ENCODE measurements around the gene SH3BP1. TPM values are rescaled to one million over a fixed set of nuclear protein-coding genes. Genes with fewer than 3 reads are reported as not detected.
A peak's percentile ranks its signal among the peaks of the same experiment; 100 is the strongest.

SH3BP1 gene
- total and polyA plus RNA-seq, 2 of the 13 experiments (the other 11 are each of a cell fraction or from before 2014, with no cell fraction given) = 8.4 to 18.5 TPM

DNA sequence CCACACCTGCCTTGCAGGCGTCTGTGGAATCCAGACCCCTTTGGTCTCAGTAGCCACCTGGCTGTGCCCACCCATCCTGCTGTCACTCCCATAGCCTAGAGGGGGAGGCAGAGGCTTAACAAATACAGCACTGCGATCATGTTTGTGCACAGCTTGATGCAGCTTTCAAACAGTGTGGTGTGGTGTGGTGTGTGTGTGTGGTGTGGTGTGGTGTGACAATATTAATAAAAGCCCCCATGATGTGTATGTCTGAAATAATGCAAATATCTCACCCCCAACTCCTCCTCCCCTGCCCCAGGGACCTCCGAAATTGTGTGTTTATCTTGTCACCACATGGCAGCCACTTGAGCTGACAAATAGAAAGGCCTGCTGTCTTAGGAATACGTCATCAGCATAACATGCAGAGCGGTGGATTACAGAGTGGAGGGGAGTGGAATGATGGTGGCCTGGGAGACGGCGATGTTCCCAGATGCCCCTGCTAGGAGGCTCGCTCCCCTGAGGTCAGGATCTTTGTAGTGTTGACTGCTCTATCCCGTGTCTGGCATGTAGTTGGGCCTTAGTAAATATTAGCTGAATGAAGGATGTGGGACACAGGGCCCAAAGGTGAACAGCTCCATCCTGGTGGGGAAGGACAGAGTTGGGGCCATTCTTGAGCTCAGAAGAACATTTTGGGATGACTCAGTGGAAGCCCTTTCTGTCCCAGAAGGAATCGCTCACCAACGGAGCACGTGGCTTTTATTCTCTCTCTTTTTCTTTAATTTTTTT lies 21.9 kb downstream of the SH3BP1 start (continued):
- TF ChIP-seq MEIS1 (CRISPR knock-in tag; IDR thresholded peaks at IDR 0.05; ENCODE audit: borderline replicate concordance) = no peak
- TF ChIP-seq, protein P1, sequence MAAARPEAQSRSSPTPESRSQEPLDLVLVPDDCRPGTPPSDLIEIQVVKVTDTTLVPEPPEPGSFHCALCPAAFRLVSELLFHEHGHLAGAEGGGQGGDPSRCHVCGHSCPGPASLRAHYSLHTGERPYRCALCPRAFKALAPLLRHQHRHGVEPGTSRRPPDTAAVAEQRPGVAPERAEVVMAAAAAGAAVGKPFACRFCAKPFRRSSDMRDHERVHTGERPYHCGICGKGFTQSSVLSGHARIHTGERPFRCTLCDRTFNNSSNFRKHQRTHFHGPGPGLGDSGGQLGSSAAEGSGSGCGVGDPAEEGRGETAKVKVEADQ (CRISPR knock-in tag; IDR thresholded peaks at IDR 0.05; ENCODE audit: borderline replicate concordance) = no peak
- peak; percentile 96 for TF ChIP-seq ATF2 (CRISPR knock-in tag; IDR thresholded peaks at IDR 0.05)
- TF ChIP-seq CCDC6 (CRISPR knock-in tag; IDR thresholded peaks at IDR 0.05) = no peak
- TF ChIP-seq REXO4 (CRISPR knock-in tag; IDR thresholded peaks at IDR 0.05; ENCODE audit: borderline replicate concordance) = no peak
- TF ChIP-seq ZNF333 (CRISPR knock-in tag; IDR thresholded peaks at IDR 0.05; ENCODE audit: borderline replicate concordance) = no peak
- TF ChIP-seq, protein P2, sequence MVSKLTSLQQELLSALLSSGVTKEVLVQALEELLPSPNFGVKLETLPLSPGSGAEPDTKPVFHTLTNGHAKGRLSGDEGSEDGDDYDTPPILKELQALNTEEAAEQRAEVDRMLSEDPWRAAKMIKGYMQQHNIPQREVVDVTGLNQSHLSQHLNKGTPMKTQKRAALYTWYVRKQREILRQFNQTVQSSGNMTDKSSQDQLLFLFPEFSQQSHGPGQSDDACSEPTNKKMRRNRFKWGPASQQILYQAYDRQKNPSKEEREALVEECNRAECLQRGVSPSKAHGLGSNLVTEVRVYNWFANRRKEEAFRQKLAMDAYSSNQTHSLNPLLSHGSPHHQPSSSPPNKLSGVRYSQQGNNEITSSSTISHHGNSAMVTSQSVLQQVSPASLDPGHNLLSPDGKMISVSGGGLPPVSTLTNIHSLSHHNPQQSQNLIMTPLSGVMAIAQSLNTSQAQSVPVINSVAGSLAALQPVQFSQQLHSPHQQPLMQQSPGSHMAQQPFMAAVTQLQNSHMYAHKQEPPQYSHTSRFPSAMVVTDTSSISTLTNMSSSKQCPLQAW (CRISPR knock-in tag; IDR thresholded peaks at IDR 0.05) = peak; percentile 59; the same call in 1 of the 2 replicates
- TF ChIP-seq ZNF569 (CRISPR knock-in tag; IDR thresholded peaks at IDR 0.05; ENCODE audit: borderline replicate concordance) = no peak
- TF ChIP-seq MXI1 (IDR thresholded peaks at IDR 0.05; ENCODE audit: borderline replicate concordance, low read depth, low read length) = peak; percentile 68; the same call in 1 of the 3 replicates
- TF ChIP-seq TBX2 (CRISPR knock-in tag; IDR thresholded peaks at IDR 0.05; ENCODE audit: borderline replicate concordance) = peak; percentile 53; the same call in 1 of the 2 replicates
- TF ChIP-seq GTF2F1 (IDR thresholded peaks at IDR 0.05; ENCODE audit: low read length) = no peak
- peak; percentile 13; the same call in 1 of the 2 replicates for TF ChIP-seq NFYC (CRISPR knock-in tag; IDR thresholded peaks at IDR 0.05)
- no peak; the same call in 1 of the 2 replicates for TF ChIP-seq NCOA2 (CRISPR knock-in tag; IDR thresholded peaks at IDR 0.05)
- 0 out of 2 replicates have a peak, but pooled peaks have one; percentile 36 for TF ChIP-seq HOMEZ (CRISPR knock-in tag; IDR thresholded peaks at IDR 0.05; ENCODE audit: low read depth)
- TF ChIP-seq MEIS2 (CRISPR knock-in tag; IDR thresholded peaks at IDR 0.05) = 0 out of 2 replicates have a peak, but pooled peaks have one; percentile 33
- TF ChIP-seq HDAC2 (CRISPR knock-in tag; IDR thresholded peaks at IDR 0.05) = 0 out of 2 replicates have a peak, but pooled peaks have one; percentile 67
- TF ChIP-seq ATF7-NPFF (CRISPR knock-in tag; IDR thresholded peaks at IDR 0.05; ENCODE audit: low read depth) = no peak
- TF ChIP-seq ZNF432 (CRISPR knock-in tag; IDR thresholded peaks at IDR 0.05; ENCODE audit: borderline replicate concordance) = no peak
- TF ChIP-seq, protein P3, sequence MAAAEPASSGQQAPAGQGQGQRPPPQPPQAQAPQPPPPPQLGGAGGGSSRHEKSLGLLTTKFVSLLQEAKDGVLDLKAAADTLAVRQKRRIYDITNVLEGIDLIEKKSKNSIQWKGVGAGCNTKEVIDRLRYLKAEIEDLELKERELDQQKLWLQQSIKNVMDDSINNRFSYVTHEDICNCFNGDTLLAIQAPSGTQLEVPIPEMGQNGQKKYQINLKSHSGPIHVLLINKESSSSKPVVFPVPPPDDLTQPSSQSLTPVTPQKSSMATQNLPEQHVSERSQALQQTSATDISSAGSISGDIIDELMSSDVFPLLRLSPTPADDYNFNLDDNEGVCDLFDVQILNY (CRISPR knock-in tag; conservative IDR thresholded peaks at IDR 0.05) = no peak
- peak; percentile 51 for TF ChIP-seq STAG1 (CRISPR knock-in tag; IDR thresholded peaks at IDR 0.05)
- no peak for TF ChIP-seq ZUFSP (CRISPR knock-in tag; IDR thresholded peaks at IDR 0.05; ENCODE audit: borderline replicate concordance)

All from HepG2 (cell line).